Activated CD8-positive, alpha-beta T cell treated with anti-CD3 and anti-CD28 coated beads, Interleukin-2, amount 10 ng/mL, durations not matched to agents 7 days and 5 days (primary cell): ENCODE data around the gene METTL2B. TPM values are rescaled to one million over a fixed set of nuclear protein-coding genes. Genes with fewer than 3 reads are reported as not detected.
"Not testable (repeated sequence)": the region's sequence is repeated elsewhere in the genome, so short reads cannot be mapped to it uniquely, and the experiment has no call there.

ENCODE experiments used
- ATAC-seq: fragments of 150-1000 bp; cut with Tn5 transposase; one replicate; pipeline ENCODE4 v1.10.0; 2021; ENCODE audit warnings: moderate library complexity
- CTCF ChIA-PET: fragments of 350-600 bp; sonication (Branson Sonifier 250); formaldehyde crosslinking; loops from one replicate; lab custom pipeline; 2021; ENCODE audit warnings: antibody characterized with exemption; lab: Charles Lee
- POLR2A ChIA-PET: fragments of 350-600 bp; sonication (Branson Sonifier 250); formaldehyde crosslinking; loops from one replicate; lab custom pipeline; 2021; ENCODE audit warnings: antibody characterized with exemption; lab: Charles Lee
- DNase-seq: peaks from one replicate; pipeline ENCODE4 v3.0.0-alpha.2; 2020
- H3K27ac Mint-ChIP-seq: one replicate; pipeline ENCODE4 v1.8.0; 2021; ENCODE audit warnings: mild to moderate bottlenecking, mixed read lengths
- H3K27me3 Mint-ChIP-seq: one replicate; pipeline ENCODE4 v1.8.0; 2021; ENCODE audit warnings: low read depth, mixed read lengths
- H3K36me3 Mint-ChIP-seq: one replicate; pipeline ENCODE4 v1.8.0; 2021; ENCODE audit warnings: low read depth, mixed read lengths
- H3K4me1 Mint-ChIP-seq: one replicate; pipeline ENCODE4 v1.8.0; 2021; ENCODE audit warnings: low read depth, mixed read lengths
- H3K4me3 Mint-ChIP-seq: one replicate; pipeline ENCODE4 v1.8.0; 2021; ENCODE audit warnings: mild to moderate bottlenecking, mixed read lengths
- H3K9me3 Mint-ChIP-seq: one replicate; pipeline ENCODE4 v1.8.0; 2022; ENCODE audit warnings: mixed read lengths; ENCODE audit not compliant: insufficient read depth
- total RNA-seq, 2 experiments: library from RNA; stranded (reverse); gene quantifications; one replicate each; pipeline ENCODE4 v1.2.3, GENCODE V29; 2021

The METTL2B gene
- total RNA-seq, 2 experiments from 2014 or later: 29.2 to 32.2 TPM

DNA sequence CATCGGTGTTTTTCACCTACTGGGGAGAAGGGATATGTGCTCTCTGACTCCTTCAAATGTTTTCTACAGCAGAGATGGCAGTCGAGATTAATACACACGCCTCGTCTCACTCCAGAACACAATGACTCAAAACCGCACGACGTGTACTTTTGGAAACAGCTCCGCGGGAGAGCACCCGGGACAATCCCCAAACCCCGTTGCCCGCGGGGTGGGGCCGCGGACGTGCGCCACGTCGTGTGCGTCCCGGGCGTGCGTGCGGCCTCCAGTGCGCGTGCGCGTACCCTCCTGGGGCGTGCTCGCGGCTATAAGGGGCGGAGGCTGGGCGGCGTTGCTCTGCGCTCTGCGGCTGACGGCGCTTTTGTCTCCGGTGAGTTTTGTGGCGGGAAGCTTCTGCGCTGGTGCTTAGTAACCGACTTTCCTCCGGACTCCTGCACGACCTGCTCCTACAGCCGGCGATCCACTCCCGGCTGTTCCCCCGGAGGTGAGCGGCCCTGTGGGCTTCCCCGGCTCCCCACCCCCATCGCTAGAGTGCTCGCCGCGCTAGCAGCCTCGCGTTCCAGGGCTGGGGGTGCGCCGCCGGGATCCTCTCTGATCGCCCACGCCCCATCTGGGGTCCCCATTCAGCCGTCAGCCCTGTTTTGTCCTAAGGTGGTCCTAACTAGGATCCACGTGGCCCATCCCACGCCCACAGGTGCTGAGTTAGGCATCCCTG, 20.8 kb upstream of the METTL2B start, which contains the start of gene HILPDA:
Gene HILPDA, plus strand, starts transcription at position 336 of the 712 bp plus-strand sequence. CDS start 1,391 bp downstream, outside the sequence.
- peaks cover 26% of the 10 kb centered on the region for H3K36me3 Mint-ChIP-seq
- H3K4me3 Mint-ChIP-seq: peak within 1 kb of the TSS; percentile 89
- peak within 1 kb of the TSS; percentile 93 for H3K27ac Mint-ChIP-seq
- ATAC-seq: peak; percentile 91
- POLR2A ChIA-PET: interaction anchor here (1.0 to 1.4 kb wide), 4 partner anchors 10 to 45 kb away, joined by 3 to 8 read pairs (median 4); no protein-coding TSS in a partner anchor
- peaks cover 55% of the 10 kb centered on the region for H3K4me1 Mint-ChIP-seq
- peak; percentile 95 for DNase-seq
- CTCF ChIA-PET: interaction anchor here (0.7 to 1.5 kb wide), 9 partner anchors 14 to 134 kb away, joined by 3 to 36 read pairs (median 3); partner anchors contain the start of gene METTL2B
- peaks cover 7% of the 10 kb centered on the region for H3K27me3 Mint-ChIP-seq
- no peaks in the 10 kb centered on the region for H3K9me3 Mint-ChIP-seq

GRCh38 chr7:128456255-128456725, 20.3 kb upstream of the METTL2B start:
- H3K4me1 Mint-ChIP-seq: peaks cover 53% of the 10 kb centered on the region
- H3K27me3 Mint-ChIP-seq: peaks cover 7% of the 10 kb centered on the region
- peak overlapping the region; percentile 89 for H3K4me3 Mint-ChIP-seq
- H3K36me3 Mint-ChIP-seq: peaks cover 26% of the 10 kb centered on the region
- POLR2A ChIA-PET: interaction anchor here (1.2 kb wide), 1 partner anchor 11 kb away, joined by 3 read pairs; no protein-coding TSS in a partner anchor
- H3K9me3 Mint-ChIP-seq: no peaks in the 10 kb centered on the region
- DNase-seq (no peak), ATAC-seq (peak; percentile 43)
- H3K27ac Mint-ChIP-seq: peak overlapping the region; percentile 89
- CTCF ChIA-PET: interaction anchor here (0.8 to 1.5 kb wide), 3 partner anchors 14 to 109 kb away, joined by 3 to 36 read pairs (median 8); no protein-coding TSS in a partner anchor

- not testable (repeated sequence) for H3K9me3 Mint-ChIP-seq, H3K27me3 Mint-ChIP-seq, ATAC-seq, DNase-seq
- POLR2A ChIA-PET: interaction anchor here (0.6 to 0.9 kb wide), 2 partner anchors 14 to 109 kb away, joined by 3 read pairs; no protein-coding TSS in a partner anchor
- CTCF ChIA-PET: interaction anchor here (2.0 kb wide), 1 partner anchor 31 kb away, joined by 38 read pairs; no protein-coding TSS in a partner anchor
- H3K36me3 Mint-ChIP-seq: peaks cover 26% of the 10 kb centered on the region
- H3K4me1 Mint-ChIP-seq: peaks cover 48% of the 10 kb centered on the region
- H3K4me3 Mint-ChIP-seq: peak overlapping the region; percentile 89
- peak overlapping the region; percentile 23 for H3K27ac Mint-ChIP-seq
Measured at GRCh38 chr7:128457385-128457784, 19.2 kb upstream of the METTL2B start.

DNA sequence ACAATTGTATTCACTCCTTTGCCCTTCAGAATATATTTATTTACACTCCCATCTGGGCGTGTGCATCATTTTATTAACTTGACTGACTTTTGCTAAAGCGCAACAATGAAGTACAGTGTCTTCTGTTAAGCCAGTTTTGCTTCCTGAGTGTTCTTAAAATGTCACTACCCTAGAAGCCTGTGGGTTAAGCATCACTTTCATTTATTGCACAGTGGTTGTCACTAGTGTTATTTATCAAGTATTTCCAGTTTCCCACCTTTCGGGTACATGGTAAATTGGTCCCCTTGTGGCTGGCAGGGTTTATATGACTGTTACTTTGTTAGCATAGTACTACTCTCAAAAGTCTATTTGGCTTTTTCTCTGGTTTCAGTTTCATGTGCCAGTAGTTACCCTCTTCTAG, 17.6 kb upstream of the METTL2B start:
- ChIA-PET POLR2A (no interaction called here), CTCF (interaction anchor here (1.0 to 4.5 kb wide), 18 partner anchors 10 to 276 kb away, joined by 3 to 350 read pairs (median 14); partner anchors contain the start of genes IMPDH1 and METTL2B)
- Mint-ChIP-seq H3K4me1 (peaks cover 45% of the 10 kb centered on the region), H3K9me3 (no peaks in the 10 kb centered on the region), H3K27me3 (no peaks in the 10 kb centered on the region), H3K4me3 (peak overlapping the region; percentile 89), H3K27ac (peak overlapping the region; percentile 43), H3K36me3 (peaks cover 31% of the 10 kb centered on the region)
- ATAC-seq: peak; percentile 12
- DNase-seq: peak; percentile 48

- Mint-ChIP-seq H3K4me1 (peaks cover 41% of the 10 kb centered on the region), H3K9me3 (no peaks in the 10 kb centered on the region), H3K27me3 (no peaks in the 10 kb centered on the region), H3K4me3 (peak overlapping the region; percentile 40), H3K36me3 (peaks cover 32% of the 10 kb centered on the region), H3K27ac (peak overlapping the region; percentile 73)
- DNase-seq (peak; percentile 81), ATAC-seq (peak; percentile 58)
- POLR2A ChIA-PET: interaction anchor here (0.6 to 1.1 kb wide), 3 partner anchors 32 to 43 kb away, joined by 3 to 4 read pairs (median 4); no protein-coding TSS in a partner anchor
- CTCF ChIA-PET: interaction anchor here (0.6 to 4.5 kb wide), 21 partner anchors 10 to 424 kb away, joined by 3 to 350 read pairs (median 12); partner anchors contain the start of genes IMPDH1 and METTL2B
Measured at GRCh38 chr7:128459394-128459878, 17.1 kb upstream of the METTL2B start.

- no peaks in the 10 kb centered on the region for H3K27me3 Mint-ChIP-seq
- no peak for ATAC-seq
- peaks cover 25% of the 10 kb centered on the region for H3K36me3 Mint-ChIP-seq
- no peak overlapping the region for H3K4me3 Mint-ChIP-seq
- no peaks in the 10 kb centered on the region for H3K9me3 Mint-ChIP-seq
- H3K4me1 Mint-ChIP-seq: peaks cover 23% of the 10 kb centered on the region
- ChIA-PET CTCF (interaction anchor here (3.9 to 4.5 kb wide), 3 partner anchors 14 to 36 kb away, joined by 34 to 350 read pairs (median 63); no protein-coding TSS in a partner anchor), POLR2A (no interaction called here)
- H3K27ac Mint-ChIP-seq: no peak overlapping the region
- no peak for DNase-seq
Measured at GRCh38 chr7:128462460-128462859, 14.1 kb upstream of the METTL2B start.

GRCh38 chr7:128463345-128463744, 13.2 kb upstream of the METTL2B start:
- CTCF ChIA-PET: interaction anchor here (4.5 kb wide), 1 partner anchor 37 kb away, joined by 350 read pairs; no protein-coding TSS in a partner anchor
- H3K27ac Mint-ChIP-seq, ATAC-seq, H3K9me3 Mint-ChIP-seq, H3K4me3 Mint-ChIP-seq, POLR2A ChIA-PET, H3K27me3 Mint-ChIP-seq, DNase-seq: not testable (repeated sequence)
- peaks cover 17% of the 10 kb centered on the region for H3K4me1 Mint-ChIP-seq
- peaks cover 19% of the 10 kb centered on the region for H3K36me3 Mint-ChIP-seq

DNA sequence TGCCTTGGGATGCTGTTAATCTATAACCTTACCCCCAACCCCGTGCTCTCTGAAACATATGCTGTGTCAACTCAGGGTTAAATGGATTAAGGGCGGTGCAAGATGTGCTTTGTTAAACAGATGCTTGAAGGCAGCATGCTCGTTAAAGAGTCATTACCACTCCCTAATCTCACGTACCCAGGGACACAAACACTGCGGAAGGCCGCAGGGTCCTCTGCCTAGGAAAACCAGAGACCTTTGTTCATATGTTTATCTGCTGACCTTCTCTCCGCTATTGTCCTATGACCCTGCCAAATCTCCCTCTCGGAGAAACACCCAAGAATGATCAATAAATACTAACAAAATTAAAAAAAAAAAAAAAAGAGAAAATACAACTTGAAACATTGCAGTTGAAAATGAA, 12.6 kb upstream of the METTL2B start:
- H3K27ac Mint-ChIP-seq, ATAC-seq, H3K27me3 Mint-ChIP-seq, CTCF ChIA-PET, H3K9me3 Mint-ChIP-seq, H3K4me3 Mint-ChIP-seq, POLR2A ChIA-PET, DNase-seq: not testable (repeated sequence)
- H3K4me1 Mint-ChIP-seq: peaks cover 11% of the 10 kb centered on the region
- peaks cover 15% of the 10 kb centered on the region for H3K36me3 Mint-ChIP-seq

DNA sequence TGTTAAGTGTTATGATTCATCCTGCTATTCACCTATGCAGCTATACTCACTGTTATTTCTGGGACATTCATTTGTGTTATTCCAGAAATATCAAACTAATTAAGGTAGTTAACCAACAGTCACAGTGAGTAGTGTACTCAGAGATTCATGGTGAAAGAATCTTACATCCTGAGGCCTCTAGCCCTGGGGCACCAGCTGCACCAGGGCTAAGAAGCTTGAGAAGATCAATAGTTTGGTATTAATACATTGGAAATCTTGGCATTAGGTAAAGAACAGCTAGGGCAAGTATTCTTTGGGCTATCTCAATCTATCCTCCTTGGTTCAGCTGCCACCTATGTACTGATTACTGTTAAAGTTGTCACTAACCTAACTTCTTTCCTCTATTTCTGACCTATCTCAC, 9.7 kb upstream of the METTL2B start:
- H3K4me1 Mint-ChIP-seq, H3K9me3 Mint-ChIP-seq, POLR2A ChIA-PET, DNase-seq, H3K27me3 Mint-ChIP-seq, ATAC-seq, H3K4me3 Mint-ChIP-seq, H3K27ac Mint-ChIP-seq, H3K36me3 Mint-ChIP-seq: not testable (repeated sequence)
- CTCF ChIA-PET: interaction anchor here (1.6 kb wide), 1 partner anchor 79 kb away, joined by 3 read pairs; no protein-coding TSS in a partner anchor

- Mint-ChIP-seq H3K4me1 (peaks cover 27% of the 10 kb centered on the region), H3K4me3 (peak overlapping the region; percentile 94), H3K36me3 (peaks cover 23% of the 10 kb centered on the region), H3K27ac (peak overlapping the region; percentile 99)
- ChIA-PET CTCF (interaction anchor here (1.1 to 4.8 kb wide), 4 partner anchors 17 to 385 kb away, joined by 3 to 34 read pairs (median 6); partner anchors contain the start of genes ATP6V1F and HILPDA), POLR2A (interaction anchor here (1.4 kb wide), 1 partner anchor 23 kb away, joined by 5 read pairs; no protein-coding TSS in a partner anchor)
- ATAC-seq: peak; percentile 4
- H3K9me3 Mint-ChIP-seq, H3K27me3 Mint-ChIP-seq, DNase-seq: not testable (repeated sequence)
Measured at GRCh38 chr7:128477336-128477690, 765 bp downstream of the METTL2B start.

- DNase-seq, POLR2A ChIA-PET, ATAC-seq, H3K27ac Mint-ChIP-seq, H3K9me3 Mint-ChIP-seq, H3K4me3 Mint-ChIP-seq, H3K27me3 Mint-ChIP-seq: not testable (repeated sequence)
- peaks cover 27% of the 10 kb centered on the region for H3K36me3 Mint-ChIP-seq
- CTCF ChIA-PET: interaction anchor here (1.3 kb wide), 1 partner anchor 18 kb away, joined by 3 read pairs; no protein-coding TSS in a partner anchor
- H3K4me1 Mint-ChIP-seq: peaks cover 27% of the 10 kb centered on the region
Measured at GRCh38 chr7:128479082-128479481, 2.5 kb downstream of the METTL2B start.
